GM18505 (cell line): ENCODE data around the gene GNA14.
"Not testable (repeated sequence)": the region's sequence is repeated elsewhere in the genome, so short reads cannot be mapped to it uniquely, and the experiment has no call there.

Experiments used
- ATAC-seq: cut with Tn5 transposase; IDR thresholded peaks from one replicate; pipeline ENCODE4 v1.9.1; 2021; ENCODE audit not compliant: unreplicated experiment
- POLR2A ChIP-seq: IDR thresholded peaks from 4 replicates; pipeline ENCODE4 v1.6.1; 2011; ENCODE audit warnings: borderline replicate concordance; ENCODE audit not compliant: insufficient read depth, insufficient read length; ENCODE audit errors: extremely low read depth

Gene GNA14

GRCh38 chr9:77497322-77498198 lies 150.6 kb downstream of the GNA14 start:
- TF ChIP-seq POLR2A = no peak
- no peak for ATAC-seq

GRCh38 chr9:77495834-77496671 lies 152.1 kb downstream of the GNA14 start:
- no peak for ATAC-seq
- no peak for TF ChIP-seq POLR2A

- ATAC-seq = not testable (repeated sequence)
Observed at GRCh38 chr9:77490279-77490678, 157.8 kb downstream of the GNA14 start.

GRCh38 chr9:77489405-77490163 lies 158.5 kb downstream of the GNA14 start:
- not testable (repeated sequence) for ATAC-seq

DNA sequence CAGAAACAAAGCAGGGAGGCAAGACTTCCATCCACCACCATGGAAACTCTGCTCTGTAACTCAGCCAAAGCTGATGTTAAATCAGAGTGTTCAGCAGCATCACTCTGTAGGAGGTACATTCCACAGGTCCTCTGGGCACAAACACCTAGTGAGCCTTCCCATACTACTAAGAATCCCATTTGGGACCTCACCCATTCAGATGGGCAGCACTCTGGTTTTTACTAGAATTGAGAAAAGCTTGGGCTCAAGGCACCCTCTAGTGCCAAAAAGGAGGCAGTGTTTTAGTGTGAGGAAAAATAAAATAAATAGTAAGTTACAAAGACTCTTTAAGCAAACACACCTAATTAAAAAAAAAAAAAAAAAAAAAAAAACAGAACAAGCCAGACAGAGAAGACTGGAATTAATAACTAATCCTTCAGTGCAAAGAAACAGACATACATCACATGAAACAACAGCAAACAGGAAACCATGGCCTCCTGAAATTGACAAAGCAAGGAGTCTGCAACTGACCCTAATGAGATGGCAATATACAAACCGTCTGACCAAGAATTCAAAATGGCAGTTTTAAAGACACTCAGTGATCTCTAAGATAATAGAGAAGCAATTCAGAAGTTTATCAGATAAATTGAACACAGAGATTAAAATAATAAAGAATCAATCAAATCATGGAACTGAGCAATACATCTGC lies 159.5 kb downstream of the GNA14 start:
- no peak for ATAC-seq
- TF ChIP-seq POLR2A = no peak

DNA sequence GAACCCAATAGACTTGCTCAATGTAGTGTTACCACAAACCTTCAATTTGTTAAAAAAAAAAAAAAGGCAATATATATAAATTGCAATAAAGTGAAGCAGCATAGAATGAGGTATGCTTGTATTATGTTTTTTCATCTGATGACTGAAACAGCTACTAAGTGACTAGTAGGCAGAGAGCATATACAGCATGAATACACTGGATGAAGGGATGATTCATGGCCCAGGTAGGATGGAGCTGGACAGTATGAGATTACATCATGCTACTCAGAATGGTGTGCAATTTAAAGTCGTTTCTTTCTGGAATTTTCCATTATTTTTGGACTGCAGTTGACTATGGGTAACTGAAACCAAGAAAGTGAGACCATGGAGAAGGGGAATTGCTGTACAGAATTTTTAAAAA lies 161.2 kb downstream of the GNA14 start:
- TF ChIP-seq POLR2A = no peak

GRCh38 chr9:77486463-77486862 lies 161.7 kb downstream of the GNA14 start:
- ATAC-seq = no peak
- TF ChIP-seq POLR2A = no peak

More for the DNA sequence above, 161.2 kb downstream of the GNA14 start:
- ATAC-seq = no peak

DNA sequence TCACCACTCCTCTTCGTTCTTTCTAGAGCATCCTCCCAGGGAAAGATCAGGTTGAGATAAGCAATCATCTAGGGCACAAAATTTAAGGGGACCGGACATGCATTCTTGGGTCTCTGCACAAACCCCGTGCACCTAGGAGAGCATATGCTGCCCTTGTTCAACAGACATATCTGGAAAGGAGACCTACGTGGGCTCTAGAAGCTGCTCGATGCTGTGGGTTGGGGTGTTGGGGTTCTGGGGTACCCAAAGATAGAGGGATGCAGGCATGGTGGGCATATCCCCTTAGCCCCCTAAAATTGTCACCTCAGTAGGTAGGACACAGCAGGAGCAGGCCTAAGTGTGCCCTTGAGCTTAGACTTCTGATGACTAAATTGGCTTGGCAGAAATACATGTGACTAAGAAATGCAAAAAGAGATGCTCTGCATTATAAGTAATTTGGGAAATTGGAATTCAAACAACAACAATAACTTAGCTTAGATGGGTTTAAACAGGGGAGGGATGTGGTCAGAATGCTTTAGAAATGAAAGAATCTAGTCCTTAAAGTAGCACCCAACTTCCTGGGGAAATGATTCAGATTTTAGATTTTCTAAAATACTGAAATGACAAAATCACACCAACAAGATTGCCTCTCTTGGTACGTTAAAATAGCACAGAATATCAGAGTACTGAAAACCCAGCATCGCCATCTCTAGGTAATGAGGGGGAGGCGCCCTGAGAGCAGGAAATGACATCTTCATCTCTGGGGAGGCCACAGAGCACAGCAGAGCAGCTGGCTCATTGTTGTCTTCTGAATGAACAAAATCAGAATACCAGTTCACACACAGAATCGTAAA lies 172.3 kb downstream of the GNA14 start:
- TF ChIP-seq POLR2A = no peak
- ATAC-seq = no peak

DNA sequence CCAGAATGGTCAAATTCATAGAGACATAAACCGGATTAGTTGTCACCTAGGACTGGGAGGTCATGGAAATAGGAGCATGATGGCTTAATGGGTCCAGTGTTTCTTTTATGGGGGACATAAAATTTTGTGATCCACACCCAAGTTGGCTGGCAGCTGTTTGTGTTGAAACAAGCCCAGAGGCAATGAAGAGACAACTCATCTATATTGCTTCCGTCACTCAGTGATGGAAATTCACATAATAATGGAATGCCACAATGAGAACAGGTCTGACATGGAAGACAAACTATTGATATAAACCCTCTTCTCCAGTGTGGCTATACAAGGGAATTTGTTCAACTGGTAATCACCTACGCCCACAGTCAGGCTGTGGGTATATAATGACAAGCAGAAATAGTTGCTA lies 173.2 kb downstream of the GNA14 start:
- TF ChIP-seq POLR2A = no peak
- no peak for ATAC-seq

- no peak for TF ChIP-seq POLR2A
Observed at GRCh38 chr9:77472646-77473045, 175.5 kb downstream of the GNA14 start.

GRCh38 chr9:77471572-77471971 lies 176.6 kb downstream of the GNA14 start:
- no peak for TF ChIP-seq POLR2A
- ATAC-seq = no peak

More at GRCh38 chr9:77472646-77473045, 175.5 kb downstream of the GNA14 start:
- no peak for ATAC-seq
